ENCODE results near the gene ZNF613.

ZNF613 gene

DNA sequence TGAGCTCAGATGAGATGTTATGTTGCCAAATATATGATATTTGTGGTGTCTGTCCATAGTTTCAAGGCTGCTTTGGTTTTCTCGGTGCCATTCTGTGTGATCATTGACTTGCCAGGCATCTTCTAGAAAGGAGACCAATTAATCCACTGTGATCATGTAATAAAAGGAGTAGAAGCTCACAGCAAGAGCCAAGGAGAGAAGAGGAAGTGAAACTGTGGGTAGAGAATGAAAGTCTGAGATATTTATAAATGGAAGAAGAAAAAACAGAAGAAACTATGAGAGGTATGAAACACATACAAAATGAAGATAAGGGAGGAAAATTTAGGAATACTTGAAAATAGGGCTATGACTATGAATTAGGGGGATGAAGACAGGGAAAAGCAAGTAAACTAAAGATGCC, 11.1 kb upstream of the ZNF613 start:
- DNase-seq (ENCODE audit: low read depth): no peak
- TF ChIP-seq, protein P1, sequence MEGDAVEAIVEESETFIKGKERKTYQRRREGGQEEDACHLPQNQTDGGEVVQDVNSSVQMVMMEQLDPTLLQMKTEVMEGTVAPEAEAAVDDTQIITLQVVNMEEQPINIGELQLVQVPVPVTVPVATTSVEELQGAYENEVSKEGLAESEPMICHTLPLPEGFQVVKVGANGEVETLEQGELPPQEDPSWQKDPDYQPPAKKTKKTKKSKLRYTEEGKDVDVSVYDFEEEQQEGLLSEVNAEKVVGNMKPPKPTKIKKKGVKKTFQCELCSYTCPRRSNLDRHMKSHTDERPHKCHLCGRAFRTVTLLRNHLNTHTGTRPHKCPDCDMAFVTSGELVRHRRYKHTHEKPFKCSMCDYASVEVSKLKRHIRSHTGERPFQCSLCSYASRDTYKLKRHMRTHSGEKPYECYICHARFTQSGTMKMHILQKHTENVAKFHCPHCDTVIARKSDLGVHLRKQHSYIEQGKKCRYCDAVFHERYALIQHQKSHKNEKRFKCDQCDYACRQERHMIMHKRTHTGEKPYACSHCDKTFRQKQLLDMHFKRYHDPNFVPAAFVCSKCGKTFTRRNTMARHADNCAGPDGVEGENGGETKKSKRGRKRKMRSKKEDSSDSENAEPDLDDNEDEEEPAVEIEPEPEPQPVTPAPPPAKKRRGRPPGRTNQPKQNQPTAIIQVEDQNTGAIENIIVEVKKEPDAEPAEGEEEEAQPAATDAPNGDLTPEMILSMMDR (conservative IDR thresholded peaks at IDR 0.05; ENCODE audit: low read depth, low read length): no peak
- H3K4me3 ChIP-seq (ENCODE audit: low read length): no peak overlapping the region

- no peak overlapping the region for H3K4me3 ChIP-seq (ENCODE audit: low read length)
- TF ChIP-seq, protein P1 (conservative IDR thresholded peaks at IDR 0.05; ENCODE audit: low read depth, low read length): no peak
- DNase-seq (ENCODE audit: low read depth): no peak
Measured at GRCh38 chr19:51919606-51920005, 7.7 kb upstream of the ZNF613 start.

- H3K4me3 ChIP-seq (ENCODE audit: low read length): no peak overlapping the region
- no peak for DNase-seq (ENCODE audit: low read depth)
- TF ChIP-seq, protein P1 (conservative IDR thresholded peaks at IDR 0.05; ENCODE audit: low read depth, low read length): no peak
Measured at GRCh38 chr19:51921949-51922348, 5.3 kb upstream of the ZNF613 start.

- TF ChIP-seq, protein P1 (conservative IDR thresholded peaks at IDR 0.05; ENCODE audit: low read depth, low read length): no peak
- no peak for DNase-seq (ENCODE audit: low read depth)
- H3K4me3 ChIP-seq (ENCODE audit: low read length): peak overlapping the region; percentile 99
Measured at GRCh38 chr19:51926426-51926783, 867 bp upstream of the ZNF613 start.

GRCh38 chr19:51927859-51928258, 587 bp downstream of the ZNF613 start:
- H3K4me3 ChIP-seq (ENCODE audit: low read length): peak overlapping the region; percentile 99
- TF ChIP-seq, protein P1 (conservative IDR thresholded peaks at IDR 0.05; ENCODE audit: low read depth, low read length): no peak
- no peak for DNase-seq (ENCODE audit: low read depth)

DNA sequence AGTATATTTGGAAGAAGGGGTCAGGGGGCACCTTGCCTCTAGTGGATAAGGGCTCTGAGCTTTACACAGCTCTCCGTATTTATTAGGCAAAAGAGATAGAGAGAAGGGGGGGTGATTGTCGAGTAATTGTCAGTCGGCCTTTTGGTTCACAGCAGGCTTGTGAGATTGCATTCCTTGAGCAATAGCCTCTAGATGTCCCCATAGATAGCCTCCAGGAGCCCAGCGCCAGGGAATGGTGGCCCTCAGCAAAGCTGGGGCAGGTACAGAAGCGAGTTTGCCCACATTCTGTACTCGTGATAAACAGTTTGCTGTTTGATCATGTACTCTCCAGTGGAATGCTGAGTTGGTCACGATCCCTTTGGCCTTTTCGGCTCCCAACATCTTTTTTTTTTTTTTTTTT, 4.6 kb downstream of the ZNF613 start:
- DNase-seq (ENCODE audit: low read depth): no peak
- no peak overlapping the region for H3K4me3 ChIP-seq (ENCODE audit: low read length)
- TF ChIP-seq, protein P1 (conservative IDR thresholded peaks at IDR 0.05; ENCODE audit: low read depth, low read length): no peak

DNA sequence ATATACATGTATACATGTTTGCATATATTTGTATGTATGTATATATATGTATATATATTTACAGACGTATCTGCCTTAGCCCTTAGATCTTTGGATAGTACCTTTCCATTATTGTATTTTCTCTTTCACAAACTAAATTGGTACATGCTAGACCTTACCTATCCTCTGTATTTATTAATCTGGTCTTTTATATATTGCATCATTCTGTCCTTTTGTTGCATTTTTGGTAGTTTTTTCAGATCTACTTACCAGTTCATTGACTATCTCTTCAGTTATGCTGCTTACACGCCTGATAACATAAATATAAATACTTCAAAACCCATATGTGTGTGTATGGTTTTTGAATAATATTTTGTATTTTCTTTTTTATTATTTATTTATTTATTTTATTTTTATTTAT, 11.7 kb downstream of the ZNF613 start:
- no peak for DNase-seq (ENCODE audit: low read depth)
- no peak overlapping the region for H3K4me3 ChIP-seq (ENCODE audit: low read length)
- TF ChIP-seq, protein P1 (conservative IDR thresholded peaks at IDR 0.05; ENCODE audit: low read depth, low read length): no peak
